Measurements from ENCODE around the gene CHD6. TPM values are rescaled to one million over a fixed set of nuclear protein-coding genes. Genes with fewer than 3 reads are reported as not detected.

The CHD6 gene
- total and polyA plus RNA-seq, 2 of the 13 experiments (the other 11 are each of a cell fraction or from before 2014, with no cell fraction given): 14.4 to 52.0 TPM

- TF ChIP-seq, protein P1, sequence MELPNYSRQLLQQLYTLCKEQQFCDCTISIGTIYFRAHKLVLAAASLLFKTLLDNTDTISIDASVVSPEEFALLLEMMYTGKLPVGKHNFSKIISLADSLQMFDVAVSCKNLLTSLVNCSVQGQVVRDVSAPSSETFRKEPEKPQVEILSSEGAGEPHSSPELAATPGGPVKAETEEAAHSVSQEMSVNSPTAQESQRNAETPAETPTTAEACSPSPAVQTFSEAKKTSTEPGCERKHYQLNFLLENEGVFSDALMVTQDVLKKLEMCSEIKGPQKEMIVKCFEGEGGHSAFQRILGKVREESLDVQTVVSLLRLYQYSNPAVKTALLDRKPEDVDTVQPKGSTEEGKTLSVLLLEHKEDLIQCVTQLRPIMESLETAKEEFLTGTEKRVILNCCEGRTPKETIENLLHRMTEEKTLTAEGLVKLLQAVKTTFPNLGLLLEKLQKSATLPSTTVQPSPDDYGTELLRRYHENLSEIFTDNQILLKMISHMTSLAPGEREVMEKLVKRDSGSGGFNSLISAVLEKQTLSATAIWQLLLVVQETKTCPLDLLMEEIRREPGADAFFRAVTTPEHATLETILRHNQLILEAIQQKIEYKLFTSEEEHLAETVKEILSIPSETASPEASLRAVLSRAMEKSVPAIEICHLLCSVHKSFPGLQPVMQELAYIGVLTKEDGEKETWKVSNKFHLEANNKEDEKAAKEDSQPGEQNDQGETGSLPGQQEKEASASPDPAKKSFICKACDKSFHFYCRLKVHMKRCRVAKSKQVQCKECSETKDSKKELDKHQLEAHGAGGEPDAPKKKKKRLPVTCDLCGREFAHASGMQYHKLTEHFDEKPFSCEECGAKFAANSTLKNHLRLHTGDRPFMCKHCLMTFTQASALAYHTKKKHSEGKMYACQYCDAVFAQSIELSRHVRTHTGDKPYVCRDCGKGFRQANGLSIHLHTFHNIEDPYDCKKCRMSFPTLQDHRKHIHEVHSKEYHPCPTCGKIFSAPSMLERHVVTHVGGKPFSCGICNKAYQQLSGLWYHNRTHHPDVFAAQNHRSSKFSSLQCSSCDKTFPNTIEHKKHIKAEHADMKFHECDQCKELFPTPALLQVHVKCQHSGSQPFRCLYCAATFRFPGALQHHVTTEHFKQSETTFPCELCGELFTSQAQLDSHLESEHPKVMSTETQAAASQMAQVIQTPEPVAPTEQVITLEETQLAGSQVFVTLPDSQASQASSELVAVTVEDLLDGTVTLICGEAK (IDR thresholded peaks at IDR 0.05): no peak
- TF ChIP-seq, protein P1 (CRISPR knock-in tag; IDR thresholded peaks at IDR 0.05): 0 out of 2 replicates have a peak, but pooled peaks have one; percentile 25
- TF ChIP-seq NR2F1 (CRISPR knock-in tag; IDR thresholded peaks at IDR 0.05): no peak
- no peak for TF ChIP-seq ZNF496 (CRISPR knock-in tag; IDR thresholded peaks at IDR 0.05; ENCODE audit: insufficient replicate concordance)
- TF ChIP-seq ZNF572 (CRISPR knock-in tag; IDR thresholded peaks at IDR 0.05): 0 out of 2 replicates have a peak, but pooled peaks have one; percentile 16
- 0 out of 2 replicates have a peak, but pooled peaks have one; percentile 33 for TF ChIP-seq ZNF234 (CRISPR knock-in tag; conservative IDR thresholded peaks at IDR 0.05)
- TF ChIP-seq ZNF280D (CRISPR knock-in tag; IDR thresholded peaks at IDR 0.05): no peak
Observed at GRCh38 chr20:41358230-41358629, 259.9 kb downstream of the CHD6 start (continued).

Data from HepG2 (cell line).